GM13977 (cell line): ENCODE measurements around the gene MUC6.
"Not testable (repeated sequence)": the region's sequence is repeated elsewhere in the genome, so short reads cannot be mapped to it uniquely, and the experiment has no call there.

Experiments
- DNase-seq: peaks from one replicate; pipeline ENCODE4 v3.0.0; 2012; ENCODE audit warnings: low spot score
- in situ Hi-C: fragments of 300-500 bp; cut with MboI; formaldehyde crosslinking; loops from one replicate; pipeline ENCODE4 v1.12.0; 2022; ENCODE audit warnings: low sequenced_read_pairs, low pct_unique_long_range_greater_than_20kb, mixed read lengths, inconsistent platforms; ENCODE audit not compliant: unreplicated experiment
- TF ChIP-seq, protein P1 (sequence below): IDR thresholded peaks from 2 replicates; pipeline ENCODE4 v1.5.1; 2012; ENCODE audit warnings: mild to moderate bottlenecking, control low read depth; ENCODE audit not compliant: insufficient read depth; ENCODE audit errors: extremely low read depth, missing control alignments

The MUC6 gene

DNA sequence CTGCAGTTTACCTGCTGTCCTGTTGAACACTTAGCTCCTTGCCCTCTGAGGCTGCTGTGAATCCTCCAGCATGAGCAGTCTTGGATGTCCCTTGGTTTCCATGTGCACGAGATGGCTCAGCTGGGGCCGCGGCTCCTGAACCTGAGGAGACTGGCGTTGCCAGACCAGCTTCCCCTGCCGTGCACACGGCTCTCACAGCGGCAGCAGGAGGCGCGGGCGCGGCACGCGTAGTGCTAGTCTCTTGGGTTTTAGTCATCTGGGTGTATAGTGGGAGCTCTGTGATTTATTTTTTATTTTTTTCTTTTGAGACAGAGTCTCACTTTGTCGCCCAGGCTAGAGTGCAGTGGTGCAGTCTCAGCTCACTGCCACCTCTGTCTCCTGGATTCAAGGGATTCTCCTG, 54.8 kb downstream of the MUC6 start:
- in situ Hi-C loops = no loop called here
- DNase-seq = no peak
- TF ChIP-seq, protein P1, sequence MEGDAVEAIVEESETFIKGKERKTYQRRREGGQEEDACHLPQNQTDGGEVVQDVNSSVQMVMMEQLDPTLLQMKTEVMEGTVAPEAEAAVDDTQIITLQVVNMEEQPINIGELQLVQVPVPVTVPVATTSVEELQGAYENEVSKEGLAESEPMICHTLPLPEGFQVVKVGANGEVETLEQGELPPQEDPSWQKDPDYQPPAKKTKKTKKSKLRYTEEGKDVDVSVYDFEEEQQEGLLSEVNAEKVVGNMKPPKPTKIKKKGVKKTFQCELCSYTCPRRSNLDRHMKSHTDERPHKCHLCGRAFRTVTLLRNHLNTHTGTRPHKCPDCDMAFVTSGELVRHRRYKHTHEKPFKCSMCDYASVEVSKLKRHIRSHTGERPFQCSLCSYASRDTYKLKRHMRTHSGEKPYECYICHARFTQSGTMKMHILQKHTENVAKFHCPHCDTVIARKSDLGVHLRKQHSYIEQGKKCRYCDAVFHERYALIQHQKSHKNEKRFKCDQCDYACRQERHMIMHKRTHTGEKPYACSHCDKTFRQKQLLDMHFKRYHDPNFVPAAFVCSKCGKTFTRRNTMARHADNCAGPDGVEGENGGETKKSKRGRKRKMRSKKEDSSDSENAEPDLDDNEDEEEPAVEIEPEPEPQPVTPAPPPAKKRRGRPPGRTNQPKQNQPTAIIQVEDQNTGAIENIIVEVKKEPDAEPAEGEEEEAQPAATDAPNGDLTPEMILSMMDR = no peak

DNA sequence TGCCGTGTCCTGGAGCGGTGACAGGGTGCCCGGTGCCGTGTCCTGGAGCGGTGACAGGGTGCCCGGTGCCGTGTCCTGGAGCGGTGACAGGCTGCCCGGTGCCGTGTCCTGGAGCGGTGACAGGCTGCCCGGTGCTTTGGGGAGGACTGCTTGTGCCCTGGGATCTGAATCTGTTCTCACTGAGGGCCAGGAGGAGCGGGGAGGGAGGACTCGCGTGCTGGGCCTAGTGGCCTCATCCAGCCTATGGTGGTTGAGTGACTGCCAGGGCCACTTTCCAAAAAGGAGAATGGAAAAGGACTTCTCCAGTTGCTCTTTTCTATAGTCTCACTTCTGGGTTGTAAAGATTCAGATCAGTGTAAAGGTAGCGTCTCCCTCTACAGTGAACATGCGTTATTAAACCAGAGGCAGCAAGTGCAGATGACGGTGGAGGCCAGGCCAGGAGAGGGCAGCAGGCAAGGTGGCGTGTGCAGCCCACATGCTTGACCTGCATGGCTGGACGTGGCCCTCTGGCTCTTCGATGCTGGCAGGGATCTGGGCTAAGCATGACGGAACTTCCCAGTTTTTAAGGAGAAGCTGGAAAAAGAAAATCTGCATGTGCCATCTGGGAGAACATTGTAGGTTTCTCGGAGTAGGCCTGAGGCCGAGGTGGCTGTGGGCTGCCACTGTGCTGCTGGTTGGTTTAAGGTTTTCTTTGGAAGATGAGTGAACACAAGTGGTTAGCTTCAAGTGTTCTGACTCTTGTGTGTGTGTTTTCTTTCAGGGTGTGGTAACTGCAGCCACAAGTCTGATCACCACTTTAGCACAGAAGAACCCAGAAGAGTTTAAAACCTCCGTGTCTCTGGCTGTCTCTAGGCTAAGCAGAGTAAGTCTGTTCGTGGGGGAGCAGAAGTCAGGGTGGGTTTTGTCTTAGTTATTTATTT, 55.8 kb downstream of the MUC6 start:
- TF ChIP-seq, protein P1 = no peak
- no peak for DNase-seq
- in situ Hi-C loops = no loop called here

DNA sequence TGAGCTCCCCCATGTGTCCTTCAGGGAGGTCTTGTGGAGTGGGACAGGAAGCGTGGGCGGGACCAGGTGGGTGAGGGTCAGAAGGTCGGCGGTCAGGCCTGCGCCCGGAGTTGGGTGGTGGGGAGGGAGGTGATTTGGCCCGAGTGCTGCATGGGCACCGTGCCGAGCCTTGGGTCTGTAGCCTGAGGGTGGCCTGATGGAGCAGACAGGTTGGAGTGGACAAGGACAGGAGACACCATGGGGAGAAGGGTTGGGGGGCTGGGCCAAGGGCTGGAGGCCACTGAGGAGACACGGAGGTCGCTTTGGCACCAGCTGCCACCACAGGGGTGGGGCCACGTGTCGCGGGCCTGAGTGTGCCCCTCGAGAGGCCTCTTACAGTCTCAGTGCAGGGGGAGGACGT, 57.7 kb downstream of the MUC6 start:
- TF ChIP-seq, protein P1 = no peak
- in situ Hi-C loops = no loop called here
- no peak for DNase-seq

DNA sequence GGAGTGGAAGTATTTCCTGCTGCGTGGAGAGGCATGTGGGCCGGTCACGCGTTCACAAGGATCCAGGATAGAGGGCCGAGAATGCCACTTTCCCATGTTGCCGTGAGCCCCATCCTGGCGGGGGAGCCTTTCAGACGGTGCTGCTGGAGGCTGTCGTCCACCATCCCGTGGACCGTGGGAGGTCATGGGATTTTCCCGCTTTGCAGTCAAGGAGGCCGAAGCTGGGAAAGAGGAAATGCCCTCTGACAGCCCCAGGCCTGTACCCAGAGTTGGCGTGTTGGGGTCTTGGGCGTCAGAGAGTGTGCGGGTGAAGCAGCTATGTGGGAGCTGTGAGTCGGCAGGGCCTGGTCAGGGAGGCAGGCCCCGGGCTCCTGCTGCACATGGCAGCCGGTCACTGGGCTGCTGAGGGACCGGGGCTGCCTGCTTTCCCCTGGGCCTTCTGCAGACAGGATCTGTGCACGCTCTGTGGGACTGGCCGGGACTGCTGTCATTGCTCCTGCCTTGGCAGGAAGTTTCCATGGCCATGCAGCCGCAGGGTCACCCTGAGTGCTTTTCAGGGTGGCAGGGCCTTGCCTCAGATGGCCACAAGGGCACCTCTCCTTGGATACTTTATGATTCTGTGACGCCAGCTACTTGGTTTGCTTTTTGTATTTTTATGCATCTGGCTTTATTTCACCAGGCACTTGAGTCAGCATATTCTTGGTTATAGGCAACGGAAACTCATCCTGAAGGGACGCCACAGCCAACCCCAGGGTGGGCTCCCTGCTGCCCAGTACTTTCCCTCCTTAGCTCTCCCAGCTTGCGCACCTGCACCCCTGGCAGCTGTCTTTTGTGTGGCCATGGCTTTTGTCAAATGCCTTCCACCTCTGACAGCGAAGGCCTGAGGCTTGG, 58.4 kb downstream of the MUC6 start:
- DNase-seq = no peak
- in situ Hi-C loops = no loop called here
- TF ChIP-seq, protein P1 = no peak

DNA sequence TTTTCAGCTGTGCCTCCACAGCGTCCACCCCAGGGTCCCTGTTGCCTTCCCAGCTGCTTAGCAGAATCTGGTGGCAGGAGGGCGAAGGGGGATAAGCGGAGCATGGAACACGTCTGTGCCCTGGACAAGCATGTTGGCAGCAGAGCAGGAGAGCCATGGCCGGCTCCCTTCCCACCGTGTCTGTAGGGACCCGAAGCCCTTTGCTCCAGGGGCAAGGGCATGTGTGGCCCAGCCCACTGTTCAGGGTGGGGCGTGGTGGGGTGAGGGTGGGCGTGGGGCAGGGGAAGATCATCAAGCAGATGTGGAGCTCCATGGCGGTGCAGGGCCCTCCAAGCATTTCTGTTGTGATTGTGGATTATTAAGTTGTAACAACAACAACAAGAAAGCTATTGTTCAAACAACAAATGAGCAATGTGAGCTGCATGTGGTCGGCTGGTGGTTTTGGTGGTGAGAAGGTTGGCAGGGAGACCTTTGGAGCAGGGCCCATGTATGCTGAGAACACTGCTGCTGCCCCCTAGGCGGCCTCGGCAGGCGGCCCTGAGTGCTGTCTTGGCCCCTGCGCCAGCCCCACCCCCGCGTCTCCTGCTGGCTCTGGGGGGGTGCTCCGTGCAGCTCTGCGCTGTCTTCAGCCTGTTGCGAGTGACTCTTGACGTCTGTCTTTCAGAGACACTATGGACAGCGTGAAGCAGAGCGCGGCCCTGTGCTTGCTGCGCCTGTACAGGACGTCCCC, 59.9 kb downstream of the MUC6 start:
- TF ChIP-seq, protein P1 = no peak
- in situ Hi-C loops = no loop called here
- DNase-seq = no peak

DNA sequence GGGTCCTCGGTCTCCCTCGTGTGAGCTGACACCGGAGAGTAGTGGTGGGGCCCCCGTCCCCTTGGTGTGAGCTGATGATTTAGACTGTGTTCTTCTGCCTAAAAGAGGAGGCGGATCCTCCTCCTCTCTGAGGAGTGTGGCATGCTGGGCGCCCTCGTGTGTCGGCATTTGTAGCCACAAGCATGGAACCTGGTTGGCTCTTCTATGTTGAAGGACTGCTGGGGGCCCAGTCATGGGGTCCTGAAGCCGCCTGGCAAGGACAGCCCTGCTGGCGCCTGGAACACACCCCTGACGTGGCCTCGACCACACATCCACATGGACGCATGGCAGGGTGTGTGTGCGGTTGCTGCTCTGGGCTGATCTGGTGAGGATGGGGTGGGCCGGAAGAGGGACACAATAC, 60.7 kb downstream of the MUC6 start:
- TF ChIP-seq, protein P1 = peak; percentile 9
- no peak for DNase-seq
- in situ Hi-C loops = no loop called here

DNA sequence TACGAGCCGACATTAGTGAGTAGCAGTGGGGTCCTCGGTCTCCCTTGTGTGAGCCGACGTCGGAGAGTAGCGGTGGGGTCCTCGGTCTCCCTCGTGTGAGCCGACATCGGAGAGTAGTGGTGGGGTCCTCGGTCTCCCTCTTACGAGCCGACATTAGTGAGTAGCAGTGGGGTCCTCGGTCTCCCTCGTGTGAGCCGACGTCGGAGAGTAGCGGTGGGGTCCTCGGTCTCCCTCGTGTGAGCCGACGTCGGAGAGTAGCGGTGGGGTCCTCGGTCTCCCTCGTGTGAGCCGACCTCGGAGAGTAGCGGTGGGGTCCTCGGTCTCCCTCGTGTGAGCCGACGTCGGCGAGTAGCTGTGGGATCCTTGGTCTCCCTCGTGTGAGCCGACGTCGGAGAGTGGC, 61.1 kb downstream of the MUC6 start:
- DNase-seq, in situ Hi-C loops: not testable (repeated sequence)
